Measurements from ENCODE around the gene UROC1. TPM values are rescaled to one million over a fixed set of nuclear protein-coding genes. Genes with fewer than 3 reads are reported as not detected.

UROC1 gene
- total RNA-seq, 2 experiments from 2014 or later = not detected

DNA sequence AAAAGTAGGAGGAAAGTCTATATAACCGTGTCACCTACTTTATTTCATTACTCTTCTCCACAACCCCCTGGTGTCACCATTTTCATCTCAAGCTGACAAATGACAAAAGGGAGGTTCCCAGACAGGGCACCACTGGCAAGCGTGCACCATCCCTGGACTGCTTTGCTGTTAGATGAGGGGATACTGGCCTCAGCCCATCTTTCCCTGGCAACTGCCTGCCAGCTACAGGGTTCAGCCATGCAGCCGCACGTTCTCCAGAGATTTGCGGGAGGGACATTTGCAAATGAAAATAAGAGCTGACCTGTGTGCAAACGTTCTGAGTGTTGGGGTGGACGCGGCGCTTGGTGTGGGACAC is 660 bp downstream of the UROC1 start:
- TF ChIP-seq, protein P1, sequence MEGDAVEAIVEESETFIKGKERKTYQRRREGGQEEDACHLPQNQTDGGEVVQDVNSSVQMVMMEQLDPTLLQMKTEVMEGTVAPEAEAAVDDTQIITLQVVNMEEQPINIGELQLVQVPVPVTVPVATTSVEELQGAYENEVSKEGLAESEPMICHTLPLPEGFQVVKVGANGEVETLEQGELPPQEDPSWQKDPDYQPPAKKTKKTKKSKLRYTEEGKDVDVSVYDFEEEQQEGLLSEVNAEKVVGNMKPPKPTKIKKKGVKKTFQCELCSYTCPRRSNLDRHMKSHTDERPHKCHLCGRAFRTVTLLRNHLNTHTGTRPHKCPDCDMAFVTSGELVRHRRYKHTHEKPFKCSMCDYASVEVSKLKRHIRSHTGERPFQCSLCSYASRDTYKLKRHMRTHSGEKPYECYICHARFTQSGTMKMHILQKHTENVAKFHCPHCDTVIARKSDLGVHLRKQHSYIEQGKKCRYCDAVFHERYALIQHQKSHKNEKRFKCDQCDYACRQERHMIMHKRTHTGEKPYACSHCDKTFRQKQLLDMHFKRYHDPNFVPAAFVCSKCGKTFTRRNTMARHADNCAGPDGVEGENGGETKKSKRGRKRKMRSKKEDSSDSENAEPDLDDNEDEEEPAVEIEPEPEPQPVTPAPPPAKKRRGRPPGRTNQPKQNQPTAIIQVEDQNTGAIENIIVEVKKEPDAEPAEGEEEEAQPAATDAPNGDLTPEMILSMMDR (IDR thresholded peaks at IDR 0.05) = no peak
- Histone ChIP-seq H3K4me1 (ENCODE audit: insufficient read depth, low read length) (no peaks in the 10 kb centered on the region), H3K4me3 (ENCODE audit: low read length) (no peak overlapping the region), H3K27ac (ENCODE audit: low read depth in 1 of 2, low read length in 2 of 2) (no peak overlapping the region), H3K9me3 (ENCODE audit: control insufficient read depth in 1 of 2, insufficient read depth in 1 of 2, low read length in 2 of 2) (no peaks in the 10 kb centered on the region), H3K27me3 (ENCODE audit: control insufficient read depth in 1 of 2, insufficient read depth in 2 of 2, low read length in 2 of 2) (peaks cover 0 to 5% of the 10 kb centered on the region in 2 experiments), H3K36me3 (ENCODE audit: insufficient read depth, low read length) (no peaks in the 10 kb centered on the region)
- no peaks in the 10 kb centered on the region for H3K9me3 Mint-ChIP-seq
- H3K4me1 Mint-ChIP-seq (ENCODE audit: low read depth) = no peaks in the 10 kb centered on the region
- H3K4me3 Mint-ChIP-seq = no peak overlapping the region
- POLR2A ChIA-PET = no interaction called here
- no peaks in the 10 kb centered on the region for H3K36me3 Mint-ChIP-seq (ENCODE audit: low read depth)
- intact Hi-C loops (cut with DNase I, micrococcal nuclease) = no loop called here
- DNase-seq = no peak
- H3K27ac Mint-ChIP-seq = no peak overlapping the region
- no peaks in the 10 kb centered on the region for H3K27me3 Mint-ChIP-seq
- no peak for ATAC-seq (ENCODE audit: poor library complexity)
- CTCF ChIA-PET = no interaction called here

DNA sequence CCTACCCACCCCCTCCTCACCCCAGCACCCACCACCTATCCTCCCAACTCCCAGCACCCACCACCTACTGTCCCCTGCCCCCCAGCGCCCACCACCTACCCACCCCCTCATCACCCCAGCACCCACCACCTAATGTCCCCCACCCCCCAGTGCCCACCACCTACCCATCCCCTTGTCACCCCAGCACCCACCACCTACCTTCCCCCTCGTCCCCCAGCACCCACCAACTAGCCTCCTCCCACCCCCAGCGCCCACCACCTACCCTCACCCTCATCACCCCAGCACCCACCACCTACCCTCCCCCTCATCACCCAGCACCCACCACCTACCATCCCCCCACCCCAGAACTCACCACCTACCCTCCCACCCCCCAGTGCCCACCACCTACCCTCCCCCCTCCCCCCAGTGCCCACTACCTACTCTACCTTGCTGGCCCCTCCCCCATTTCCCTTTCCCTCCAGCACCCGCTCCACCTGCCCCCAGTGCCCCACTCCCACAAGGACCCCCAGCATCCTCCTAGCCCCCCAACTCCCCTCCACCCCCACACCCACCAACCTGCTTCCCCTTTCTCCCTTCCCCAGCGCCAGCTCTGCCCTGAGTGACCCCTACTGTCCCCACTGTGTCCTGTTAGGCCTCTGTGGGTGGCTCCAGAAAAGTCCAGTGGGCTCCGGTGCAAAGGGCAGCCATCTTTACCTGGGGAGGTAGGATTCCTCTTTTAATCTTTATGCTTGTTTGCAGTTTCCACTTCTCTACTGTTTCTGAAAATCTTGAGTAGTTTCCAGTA is 1.2 kb downstream of the UROC1 start:
- H3K27ac Mint-ChIP-seq = no peak overlapping the region

DNA sequence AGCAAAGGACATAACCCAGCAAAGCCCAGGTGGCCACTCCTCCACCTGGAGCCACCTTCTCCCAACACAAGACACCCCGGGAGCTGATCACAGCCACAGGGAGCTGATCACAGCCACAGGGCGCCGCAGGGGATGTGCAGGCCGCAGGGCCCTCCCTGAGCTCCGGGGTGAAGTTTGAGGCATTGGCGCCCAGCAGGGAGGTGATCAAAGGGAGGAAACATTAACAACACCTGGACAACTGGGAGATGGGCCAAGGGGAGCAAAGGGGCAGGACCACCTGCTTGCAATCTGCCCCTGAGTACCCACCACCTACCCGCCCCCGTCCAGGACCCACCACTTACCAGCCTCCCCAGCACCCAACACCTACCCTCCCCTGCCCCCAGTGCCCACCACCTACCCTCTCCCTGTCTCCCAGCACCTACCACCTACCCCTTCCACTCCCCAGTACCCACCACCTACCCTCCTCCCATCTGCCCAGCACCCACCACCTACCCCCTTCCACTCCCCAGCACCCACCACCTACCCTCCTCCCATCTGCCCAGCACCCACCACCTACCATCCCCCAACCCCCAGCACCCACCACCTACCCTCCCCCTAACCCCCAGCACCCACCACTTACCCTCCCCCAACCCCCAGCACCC is 2.4 kb downstream of the UROC1 start:
- intact Hi-C loops (cut with DNase I, micrococcal nuclease) = no loop called here
- Mint-ChIP-seq H3K4me1 (ENCODE audit: low read depth) (no peaks in the 10 kb centered on the region), H3K27me3 (no peaks in the 10 kb centered on the region), H3K36me3 (ENCODE audit: low read depth) (no peaks in the 10 kb centered on the region), H3K27ac (no peak overlapping the region), H3K4me3 (no peak overlapping the region), H3K9me3 (no peaks in the 10 kb centered on the region)
- Histone ChIP-seq H3K4me1 (ENCODE audit: insufficient read depth, low read length) (no peaks in the 10 kb centered on the region), H3K27ac (ENCODE audit: low read depth in 1 of 2, low read length in 2 of 2) (no peak overlapping the region), H3K4me3 (ENCODE audit: low read length) (no peak overlapping the region), H3K9me3 (ENCODE audit: control insufficient read depth in 1 of 2, insufficient read depth in 1 of 2, low read length in 2 of 2) (no peaks in the 10 kb centered on the region), H3K36me3 (ENCODE audit: insufficient read depth, low read length) (no peaks in the 10 kb centered on the region), H3K27me3 (ENCODE audit: control insufficient read depth in 1 of 2, insufficient read depth in 2 of 2, low read length in 2 of 2) (peaks cover 0 to 3% of the 10 kb centered on the region in 2 experiments)
- no peak for DNase-seq
- TF ChIP-seq, protein P1 (IDR thresholded peaks at IDR 0.05) = no peak
- POLR2A ChIA-PET = no interaction called here
- no peak for ATAC-seq (ENCODE audit: poor library complexity)
- CTCF ChIA-PET = no interaction called here

More for the DNA sequence above, 1.2 kb downstream of the UROC1 start:
- Mint-ChIP-seq H3K4me1 (ENCODE audit: low read depth) (no peaks in the 10 kb centered on the region), H3K27me3 (no peaks in the 10 kb centered on the region), H3K4me3 (no peak overlapping the region), H3K36me3 (ENCODE audit: low read depth) (no peaks in the 10 kb centered on the region), H3K9me3 (no peaks in the 10 kb centered on the region)
- TF ChIP-seq, protein P1 (IDR thresholded peaks at IDR 0.05) = no peak
- ChIA-PET POLR2A (no interaction called here), CTCF (no interaction called here)
- no peak for DNase-seq
- Histone ChIP-seq H3K9me3 (ENCODE audit: control insufficient read depth in 1 of 2, insufficient read depth in 1 of 2, low read length in 2 of 2) (no peaks in the 10 kb centered on the region), H3K4me1 (ENCODE audit: insufficient read depth, low read length) (no peaks in the 10 kb centered on the region), H3K4me3 (ENCODE audit: low read length) (no peak overlapping the region), H3K27me3 (ENCODE audit: control insufficient read depth in 1 of 2, insufficient read depth in 2 of 2, low read length in 2 of 2) (peaks cover 0 to 5% of the 10 kb centered on the region in 2 experiments), H3K27ac (ENCODE audit: low read depth in 1 of 2, low read length in 2 of 2) (no peak overlapping the region), H3K36me3 (ENCODE audit: insufficient read depth, low read length) (no peaks in the 10 kb centered on the region)
- intact Hi-C loops (cut with DNase I, micrococcal nuclease) = no loop called here
- no peak for ATAC-seq (ENCODE audit: poor library complexity)

All from CD4-positive, alpha-beta T cell (primary cell).